SJSA1 (cell line): ENCODE results near the gene TUFT1. TPM values are rescaled to one million over a fixed set of nuclear protein-coding genes. Genes with fewer than 3 reads are reported as not detected.

Experiments used
- DNase-seq, 2 experiments: peaks; one replicate each; pipeline ENCODE4 v3.0.0-alpha.2; 2015 to 2020; ENCODE audit warnings: low spot score in 2 of 2, low read depth in 1 of 2
- H3K27ac ChIP-seq: fragments of 250-450 bp; sonication (Bioruptor Pico); 2 replicates; pipeline ENCODE4 v1.5.1; 2020; ENCODE audit warnings: mild to moderate bottlenecking, moderate library complexity
- H3K27me3 ChIP-seq: fragments of 250-450 bp; sonication (Bioruptor Pico); replicated peaks from 2 replicates; pipeline ENCODE4 v1.5.1; 2020; ENCODE audit warnings: mild to moderate bottlenecking, moderate library complexity
- H3K36me3 ChIP-seq: fragments of 250-450 bp; sonication (Bioruptor Pico); 2 replicates; pipeline ENCODE4 v1.5.1; 2020; ENCODE audit warnings: mild to moderate bottlenecking
- H3K4me1 ChIP-seq: fragments of 250-450 bp; sonication (Bioruptor Pico); replicated peaks from 2 replicates; pipeline ENCODE4 v1.6.1; 2021; ENCODE audit warnings: mild to moderate bottlenecking
- H3K4me3 ChIP-seq: fragments of 250-450 bp; sonication (Bioruptor Pico); 2 replicates; pipeline ENCODE4 v1.5.1; 2020; ENCODE audit warnings: mild to moderate bottlenecking
- H3K9me3 ChIP-seq: fragments of 250-450 bp; sonication (Bioruptor Pico); replicated peaks from 2 replicates; pipeline ENCODE4 v1.5.1; 2020; ENCODE audit warnings: mild to moderate bottlenecking
- total RNA-seq: library from RNA; depleted of rRNA; stranded (reverse); fragments of >200 nt; shearing (Covaris generic); gene quantifications from 2 replicates; pipeline ENCODE4 v1.2.3, GENCODE V29; 2014

Gene TUFT1
- total RNA-seq, 1 experiment from 2014 or later = 46.0 TPM

- no peak for DNase-seq
- Histone ChIP-seq H3K4me3 (no peak overlapping the region), H3K9me3 (no peaks in the 10 kb centered on the region), H3K4me1 (no peaks in the 10 kb centered on the region), H3K36me3 (peaks cover 73% of the 10 kb centered on the region), H3K27ac (no peak overlapping the region), H3K27me3 (no peaks in the 10 kb centered on the region)
These were observed 22.6 kb downstream of the TUFT1 start for GRCh38 chr1:151562661-151563060.

DNA sequence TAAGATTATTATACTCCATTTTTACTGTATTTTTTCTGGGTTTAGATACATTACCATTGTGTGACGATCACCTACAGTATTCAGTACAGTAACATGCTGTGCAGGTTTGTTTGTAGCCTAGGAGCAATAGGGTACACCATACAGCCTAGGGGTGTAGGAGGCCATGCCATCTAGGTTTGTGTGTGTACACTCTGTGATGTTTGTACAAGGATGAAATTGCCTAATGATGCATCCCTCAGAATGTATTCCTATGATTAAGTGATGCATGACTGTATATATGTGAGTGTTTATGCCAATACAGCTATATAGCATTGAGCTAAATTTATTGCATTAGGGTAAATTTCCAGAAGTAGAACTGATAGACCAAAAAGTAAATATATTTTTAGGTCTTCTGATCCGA, 23.3 kb downstream of the TUFT1 start:
- Histone ChIP-seq H3K4me3 (no peak overlapping the region), H3K9me3 (no peaks in the 10 kb centered on the region), H3K36me3 (peaks cover 80% of the 10 kb centered on the region), H3K4me1 (no peaks in the 10 kb centered on the region), H3K27ac (no peak overlapping the region), H3K27me3 (no peaks in the 10 kb centered on the region)
- no peak for DNase-seq

- no peak overlapping the region for H3K4me3 ChIP-seq
- H3K27me3 ChIP-seq = no peaks in the 10 kb centered on the region
- no peak for DNase-seq
- H3K4me1 ChIP-seq = no peaks in the 10 kb centered on the region
- H3K36me3 ChIP-seq = peaks cover 96% of the 10 kb centered on the region
- H3K27ac ChIP-seq = no peak overlapping the region
- H3K9me3 ChIP-seq = no peaks in the 10 kb centered on the region
These were observed 25.5 kb downstream of the TUFT1 start for GRCh38 chr1:151565502-151566189.

GRCh38 chr1:151568626-151569088, 28.5 kb downstream of the TUFT1 start:
- H3K9me3 ChIP-seq = no peaks in the 10 kb centered on the region
- no peaks in the 10 kb centered on the region for H3K4me1 ChIP-seq
- no peak for DNase-seq
- H3K4me3 ChIP-seq = no peak overlapping the region
- H3K27ac ChIP-seq = no peak overlapping the region
- no peaks in the 10 kb centered on the region for H3K27me3 ChIP-seq
- peaks cover 94% of the 10 kb centered on the region for H3K36me3 ChIP-seq

DNA sequence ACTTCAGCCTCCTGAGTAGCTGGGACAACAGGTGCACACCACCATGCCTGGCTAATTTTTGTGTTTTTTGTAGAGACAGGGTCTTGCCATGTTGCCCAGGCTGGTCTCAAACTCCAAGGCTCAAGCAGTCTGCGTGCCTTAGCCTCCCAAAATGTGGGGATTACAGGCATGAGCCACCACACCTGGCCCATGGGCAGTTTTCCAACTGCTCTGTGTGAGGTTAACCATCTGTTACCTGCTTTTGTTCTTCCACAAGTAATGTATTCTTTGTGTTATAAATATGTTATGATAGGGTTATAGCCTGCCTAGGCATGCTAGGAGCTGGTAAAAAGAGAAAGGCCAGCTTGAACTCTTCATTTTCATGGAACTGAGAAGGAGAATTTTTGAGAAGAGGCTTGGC, 30.7 kb downstream of the TUFT1 start:
- Histone ChIP-seq H3K36me3 (peaks cover 92% of the 10 kb centered on the region), H3K4me1 (peaks cover 16% of the 10 kb centered on the region), H3K4me3 (no peak overlapping the region), H3K27me3 (no peaks in the 10 kb centered on the region), H3K9me3 (no peaks in the 10 kb centered on the region), H3K27ac (no peak overlapping the region)
- no peak for DNase-seq

- peak; percentile 60 to 87 for DNase-seq
- Histone ChIP-seq H3K27ac (peak overlapping the region; percentile 48), H3K4me1 (peaks cover 25% of the 10 kb centered on the region), H3K9me3 (no peaks in the 10 kb centered on the region), H3K36me3 (peaks cover 92% of the 10 kb centered on the region), H3K4me3 (no peak overlapping the region), H3K27me3 (no peaks in the 10 kb centered on the region)
These were observed 34.7 kb downstream of the TUFT1 start for GRCh38 chr1:151574575-151575529.

DNA sequence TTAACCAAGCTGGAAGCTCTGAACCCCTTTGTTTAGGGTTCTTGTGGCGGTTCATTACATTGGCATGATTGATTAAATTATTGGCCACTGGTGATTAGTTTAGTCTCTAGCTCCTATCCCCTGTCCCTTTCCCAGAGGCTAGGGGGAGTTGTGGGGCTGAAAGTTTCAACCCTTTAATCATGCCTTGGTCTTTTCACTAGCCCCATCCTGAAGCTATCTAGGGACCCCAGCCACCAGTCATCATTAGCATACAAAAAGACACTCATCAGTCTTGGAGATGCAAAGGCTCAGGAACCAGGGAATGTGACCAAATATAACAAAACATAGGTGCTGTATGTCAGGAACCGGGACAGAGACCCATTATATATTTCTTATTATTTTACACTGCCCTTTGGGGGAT, 37.1 kb downstream of the TUFT1 start:
- no peaks in the 10 kb centered on the region for H3K9me3 ChIP-seq
- no peak overlapping the region for H3K27ac ChIP-seq
- DNase-seq = no peak
- H3K4me3 ChIP-seq = no peak overlapping the region
- H3K27me3 ChIP-seq = no peaks in the 10 kb centered on the region
- H3K4me1 ChIP-seq = peaks cover 25% of the 10 kb centered on the region
- H3K36me3 ChIP-seq = peaks cover 95% of the 10 kb centered on the region

DNA sequence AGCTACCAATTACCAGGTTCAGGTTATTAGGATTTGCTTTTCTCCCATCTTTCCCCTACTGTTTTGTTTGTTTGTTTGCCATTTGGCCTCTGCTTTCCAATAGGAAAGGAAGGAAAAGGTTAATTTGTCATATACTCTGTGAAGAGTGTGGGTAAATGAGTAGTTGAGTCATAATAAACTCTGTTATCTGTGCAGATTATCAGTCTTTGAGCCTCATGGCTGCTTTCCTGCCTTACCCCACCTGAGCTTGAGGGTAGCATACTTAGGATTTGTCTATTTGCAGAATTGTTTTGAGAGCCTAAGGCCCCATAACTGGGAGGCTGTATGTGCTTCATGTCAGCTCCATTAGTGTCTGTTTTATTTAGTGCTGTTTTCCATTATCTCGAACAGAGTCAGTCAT, 38.8 kb downstream of the TUFT1 start:
- no peaks in the 10 kb centered on the region for H3K9me3 ChIP-seq
- peaks cover 25% of the 10 kb centered on the region for H3K4me1 ChIP-seq
- H3K27me3 ChIP-seq = no peaks in the 10 kb centered on the region
- no peak overlapping the region for H3K27ac ChIP-seq
- no peak overlapping the region for H3K4me3 ChIP-seq
- DNase-seq = no peak
- H3K36me3 ChIP-seq = peaks cover 91% of the 10 kb centered on the region

GRCh38 chr1:151579436-151580225, 39.5 kb downstream of the TUFT1 start:
- no peak overlapping the region for H3K27ac ChIP-seq
- no peaks in the 10 kb centered on the region for H3K27me3 ChIP-seq
- no peak for DNase-seq
- H3K4me3 ChIP-seq = no peak overlapping the region
- peaks cover 18% of the 10 kb centered on the region for H3K4me1 ChIP-seq
- no peaks in the 10 kb centered on the region for H3K9me3 ChIP-seq
- H3K36me3 ChIP-seq = peaks cover 90% of the 10 kb centered on the region

GRCh38 chr1:151581451-151581850, 41.3 kb downstream of the TUFT1 start:
- peaks cover 73% of the 10 kb centered on the region for H3K36me3 ChIP-seq
- no peaks in the 10 kb centered on the region for H3K9me3 ChIP-seq
- H3K27me3 ChIP-seq = no peaks in the 10 kb centered on the region
- no peak overlapping the region for H3K4me3 ChIP-seq
- no peak for DNase-seq
- H3K4me1 ChIP-seq = peaks cover 18% of the 10 kb centered on the region
- no peak overlapping the region for H3K27ac ChIP-seq

DNA sequence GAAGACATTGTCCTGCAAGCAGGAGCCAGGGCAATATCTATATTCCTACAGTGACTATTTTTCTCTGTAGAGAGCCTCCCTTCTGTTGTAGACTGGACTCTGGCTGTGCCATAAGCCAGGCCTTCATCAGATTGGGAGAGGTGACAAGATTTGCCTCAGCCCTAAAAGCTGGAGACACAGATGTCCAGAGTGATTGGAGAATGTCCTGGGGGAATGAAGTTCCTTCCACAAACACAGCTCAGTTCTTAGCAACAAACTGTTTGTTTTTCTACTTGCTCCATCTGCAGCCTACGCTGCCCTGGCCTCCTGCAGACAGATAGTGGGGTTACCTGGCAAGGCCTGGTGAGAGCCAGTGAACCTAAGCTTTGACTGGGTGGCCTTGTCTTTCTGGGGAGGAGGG, 41.8 kb downstream of the TUFT1 start:
- no peak overlapping the region for H3K27ac ChIP-seq
- DNase-seq = no peak
- H3K4me1 ChIP-seq = peaks cover 18% of the 10 kb centered on the region
- peaks cover 69% of the 10 kb centered on the region for H3K36me3 ChIP-seq
- no peaks in the 10 kb centered on the region for H3K27me3 ChIP-seq
- no peaks in the 10 kb centered on the region for H3K9me3 ChIP-seq
- no peak overlapping the region for H3K4me3 ChIP-seq

DNA sequence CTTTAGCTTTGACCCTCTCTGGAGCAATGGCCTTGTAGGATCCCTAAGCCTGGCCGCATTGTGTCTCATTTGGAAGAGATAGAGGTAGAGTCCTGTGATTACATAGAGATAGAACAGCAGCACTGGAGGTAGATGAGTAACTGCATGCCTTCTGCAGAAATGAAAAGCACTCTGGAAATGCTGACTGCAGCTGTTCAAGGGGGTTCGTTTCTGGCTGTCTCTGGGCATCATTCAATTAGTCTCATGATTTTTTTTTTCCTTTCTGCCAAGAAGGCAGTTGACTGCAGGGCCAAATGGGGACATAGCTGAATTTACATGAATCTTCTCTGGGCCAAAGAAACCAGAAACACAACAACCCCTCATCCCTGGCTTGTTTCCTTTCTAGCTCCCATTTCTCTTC, 43.7 kb downstream of the TUFT1 start:
- no peaks in the 10 kb centered on the region for H3K9me3 ChIP-seq
- peaks cover 18% of the 10 kb centered on the region for H3K4me1 ChIP-seq
- no peak for DNase-seq
- H3K36me3 ChIP-seq = peaks cover 50% of the 10 kb centered on the region
- H3K27me3 ChIP-seq = no peaks in the 10 kb centered on the region
- H3K4me3 ChIP-seq = no peak overlapping the region
- no peak overlapping the region for H3K27ac ChIP-seq

DNA sequence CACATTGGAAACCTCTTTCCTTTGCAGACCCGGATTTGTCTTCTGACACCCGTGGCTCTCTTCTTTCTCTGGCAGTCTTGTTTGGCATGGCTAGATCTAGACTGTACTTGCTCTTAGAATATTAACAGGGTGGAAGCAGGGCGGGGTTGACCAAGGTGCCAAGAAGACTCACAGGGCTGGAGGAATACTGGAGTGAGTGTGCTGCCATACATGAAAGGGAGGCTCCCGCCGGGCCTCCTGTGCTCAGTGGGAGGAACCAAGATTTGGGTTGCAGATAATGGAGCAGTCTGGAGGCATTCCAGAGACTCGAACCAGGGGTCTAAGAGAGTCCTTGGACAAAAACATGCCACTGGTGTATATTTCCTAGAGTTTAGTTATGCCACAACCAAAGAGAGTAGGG, 44.2 kb downstream of the TUFT1 start:
- Histone ChIP-seq H3K36me3 (peaks cover 45% of the 10 kb centered on the region), H3K9me3 (no peaks in the 10 kb centered on the region), H3K4me1 (peaks cover 13% of the 10 kb centered on the region), H3K27ac (no peak overlapping the region), H3K4me3 (no peak overlapping the region), H3K27me3 (no peaks in the 10 kb centered on the region)
- DNase-seq = no peak
